ENCODE data around the gene CACNA1C.

DNA sequence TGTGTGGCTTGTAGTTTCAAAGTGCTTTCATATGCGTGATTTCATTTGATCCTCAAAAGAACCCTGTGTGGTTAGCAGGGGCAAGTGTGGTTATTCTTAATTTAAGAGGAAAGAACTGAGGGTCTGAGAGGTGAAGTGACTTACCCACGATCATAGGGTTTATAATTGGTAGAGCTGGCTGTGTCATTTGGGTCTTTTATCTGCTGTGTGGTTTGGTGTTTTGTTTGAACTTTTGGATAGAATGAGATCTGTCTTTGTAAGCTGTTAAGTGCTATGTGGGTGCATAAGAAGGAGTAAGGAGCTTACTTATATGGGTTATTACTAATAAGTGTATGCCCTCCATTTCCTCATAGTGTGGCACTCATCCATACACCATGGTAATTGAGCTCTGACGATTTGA, 190.0 kb downstream of the CACNA1C start:
- TF ChIP-seq, protein P1, sequence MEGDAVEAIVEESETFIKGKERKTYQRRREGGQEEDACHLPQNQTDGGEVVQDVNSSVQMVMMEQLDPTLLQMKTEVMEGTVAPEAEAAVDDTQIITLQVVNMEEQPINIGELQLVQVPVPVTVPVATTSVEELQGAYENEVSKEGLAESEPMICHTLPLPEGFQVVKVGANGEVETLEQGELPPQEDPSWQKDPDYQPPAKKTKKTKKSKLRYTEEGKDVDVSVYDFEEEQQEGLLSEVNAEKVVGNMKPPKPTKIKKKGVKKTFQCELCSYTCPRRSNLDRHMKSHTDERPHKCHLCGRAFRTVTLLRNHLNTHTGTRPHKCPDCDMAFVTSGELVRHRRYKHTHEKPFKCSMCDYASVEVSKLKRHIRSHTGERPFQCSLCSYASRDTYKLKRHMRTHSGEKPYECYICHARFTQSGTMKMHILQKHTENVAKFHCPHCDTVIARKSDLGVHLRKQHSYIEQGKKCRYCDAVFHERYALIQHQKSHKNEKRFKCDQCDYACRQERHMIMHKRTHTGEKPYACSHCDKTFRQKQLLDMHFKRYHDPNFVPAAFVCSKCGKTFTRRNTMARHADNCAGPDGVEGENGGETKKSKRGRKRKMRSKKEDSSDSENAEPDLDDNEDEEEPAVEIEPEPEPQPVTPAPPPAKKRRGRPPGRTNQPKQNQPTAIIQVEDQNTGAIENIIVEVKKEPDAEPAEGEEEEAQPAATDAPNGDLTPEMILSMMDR (IDR thresholded peaks at IDR 0.05): no peak
- TF ChIP-seq POLR2A (IDR thresholded peaks at IDR 0.05) (no peak), POLR2AphosphoS5 (IDR thresholded peaks at IDR 0.05) (no peak)
